ENCODE results near the gene GLUD2. TPM values are rescaled to one million over a fixed set of nuclear protein-coding genes. Genes with fewer than 3 reads are reported as not detected.

Gene GLUD2
- total RNA-seq, 4 donors from 2014 or later: 0.51 to 1.2 (median 0.62) TPM; not detected in 1

- Histone ChIP-seq H3K4me1 (no peaks in the 10 kb centered on the region), H3K9me3 (no peaks in the 10 kb centered on the region), H3K27me3 (no peaks in the 10 kb centered on the region), H3K27ac (no peak overlapping the region), H3K4me3 (no peak overlapping the region), H3K36me3 (no peaks in the 10 kb centered on the region)
- DNase-seq: no peak
- intact Hi-C loops (cut with DNase I; ENCODE audit: low total_unique reads) (no loop called here), in situ Hi-C loops (cut with MboI; ENCODE audit: low sequenced_read_pairs in 4 of 4) (no loop called here)
- ATAC-seq: no peak
- TF ChIP-seq POLR2A (IDR thresholded peaks at IDR 0.05) (no peak), CTCF (IDR thresholded peaks at IDR 0.05 in 4 of 5, conservative IDR thresholded peaks at IDR 0.05 in 1 of 5) (no peak)
These were observed 19.0 kb upstream of the GLUD2 start for GRCh38 chrX:121028419-121028818.

- intact Hi-C loops (cut with DNase I; ENCODE audit: low total_unique reads): no loop called here
- no peak for DNase-seq
These were observed 17.3 kb upstream of the GLUD2 start for GRCh38 chrX:121030083-121030482.

GRCh38 chrX:121032531-121032930, 14.9 kb upstream of the GLUD2 start:
- Histone ChIP-seq H3K4me1 (no peaks in the 10 kb centered on the region), H3K9me3 (no peaks in the 10 kb centered on the region), H3K27me3 (no peaks in the 10 kb centered on the region), H3K27ac (no peak overlapping the region), H3K4me3 (no peak overlapping the region), H3K36me3 (no peaks in the 10 kb centered on the region)
- in situ Hi-C loops (cut with MboI; ENCODE audit: low sequenced_read_pairs in 4 of 4) (no loop called here), intact Hi-C loops (cut with DNase I; ENCODE audit: low total_unique reads) (no loop called here)
- no peak for ATAC-seq
- no peak for DNase-seq
- TF ChIP-seq CTCF (IDR thresholded peaks at IDR 0.05 in 4 of 5, conservative IDR thresholded peaks at IDR 0.05 in 1 of 5): no peak
- TF ChIP-seq POLR2A (IDR thresholded peaks at IDR 0.05): no peak

More at GRCh38 chrX:121030083-121030482, 17.3 kb upstream of the GLUD2 start:
- Histone ChIP-seq H3K4me1 (no peaks in the 10 kb centered on the region), H3K36me3 (no peaks in the 10 kb centered on the region), H3K9me3 (no peaks in the 10 kb centered on the region), H3K27ac (no peak overlapping the region), H3K27me3 (no peaks in the 10 kb centered on the region), H3K4me3 (no peak overlapping the region)
- ATAC-seq: no peak
- in situ Hi-C loops (cut with MboI; ENCODE audit: low sequenced_read_pairs in 4 of 4): no loop called here
- TF ChIP-seq CTCF (IDR thresholded peaks at IDR 0.05 in 4 of 5, conservative IDR thresholded peaks at IDR 0.05 in 1 of 5) (no peak), POLR2A (IDR thresholded peaks at IDR 0.05) (no peak)

GRCh38 chrX:121036137-121036536, 11.3 kb upstream of the GLUD2 start:
- ATAC-seq: no peak
- Histone ChIP-seq H3K27ac (no peak overlapping the region), H3K9me3 (no peaks in the 10 kb centered on the region), H3K4me1 (no peaks in the 10 kb centered on the region), H3K36me3 (no peaks in the 10 kb centered on the region), H3K4me3 (no peak overlapping the region), H3K27me3 (no peaks in the 10 kb centered on the region)
- no peak for TF ChIP-seq CTCF (IDR thresholded peaks at IDR 0.05 in 4 of 5, conservative IDR thresholded peaks at IDR 0.05 in 1 of 5)
- TF ChIP-seq POLR2A (IDR thresholded peaks at IDR 0.05): no peak
- no peak for DNase-seq
- intact Hi-C loops (cut with DNase I; ENCODE audit: low total_unique reads): no loop called here
- in situ Hi-C loops (cut with MboI; ENCODE audit: low sequenced_read_pairs in 4 of 4): no loop called here

GRCh38 chrX:121036951-121037350, 10.5 kb upstream of the GLUD2 start:
- in situ Hi-C loops (cut with MboI; ENCODE audit: low sequenced_read_pairs in 4 of 4) (no loop called here), intact Hi-C loops (cut with DNase I; ENCODE audit: low total_unique reads) (loop anchor here (1.0 kb wide), 1 partner anchor 11 kb away; no protein-coding TSS in a partner anchor)
- Histone ChIP-seq H3K9me3 (no peaks in the 10 kb centered on the region), H3K27ac (no peak overlapping the region), H3K36me3 (no peaks in the 10 kb centered on the region), H3K27me3 (no peaks in the 10 kb centered on the region), H3K4me3 (no peak overlapping the region), H3K4me1 (no peaks in the 10 kb centered on the region)
- ATAC-seq (no peak), DNase-seq (no peak)
- no peak for TF ChIP-seq POLR2A (IDR thresholded peaks at IDR 0.05)

Measured in gastrocnemius medialis (tissue), 4 donors.